ENCODE results near the gene DPP10.

The DPP10 gene

DNA sequence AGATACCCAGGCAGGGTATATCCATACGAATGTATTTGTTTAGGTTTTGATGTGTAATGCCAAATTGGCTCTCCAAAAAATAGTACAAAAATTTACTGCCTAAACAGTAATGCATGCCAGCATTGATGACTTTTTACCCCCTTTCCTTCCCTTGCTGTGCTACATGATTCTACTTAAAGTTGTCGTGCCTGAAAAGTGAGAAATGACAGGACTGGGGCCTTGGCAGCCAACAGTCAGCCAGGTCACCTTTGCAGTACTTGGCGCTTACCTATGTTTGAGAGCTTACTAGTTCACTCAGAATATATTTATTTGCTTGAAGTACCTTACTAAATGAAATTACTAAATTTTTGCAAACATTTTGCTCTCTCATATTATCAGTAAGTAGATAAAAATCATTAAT is 1329.1 kb downstream of the DPP10 start:
- no CpG with 5 or more reads among the region's 3 CpGs for WGBS (ENCODE audit: insufficient coverage, insufficient read length)

DNA sequence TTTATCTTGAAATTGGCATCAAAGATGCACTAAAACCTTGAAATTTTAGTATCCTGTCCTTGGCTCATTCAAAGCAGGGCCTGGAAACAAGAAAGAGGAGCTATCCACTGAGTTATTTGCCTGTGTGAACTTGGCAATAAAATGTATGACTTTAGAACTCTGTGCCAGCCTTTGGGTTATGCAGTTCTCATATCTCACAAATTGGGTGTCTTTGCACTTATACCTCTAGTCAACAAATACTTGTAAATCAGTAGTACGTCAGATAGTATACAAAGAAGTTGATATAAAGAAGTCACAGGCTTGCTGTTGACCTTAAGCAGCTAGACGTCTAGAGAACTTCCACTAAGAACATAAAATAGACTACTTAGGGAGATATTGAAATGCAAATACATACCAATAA is 1331.9 kb downstream of the DPP10 start:
- Histone ChIP-seq H3K27ac (ENCODE audit: low read length) (no peak overlapping the region), H3K9me3 (ENCODE audit: control insufficient read depth, insufficient read depth, low read length) (no peaks in the 10 kb centered on the region), H3K36me3 (ENCODE audit: control insufficient read depth, insufficient read depth, low read length) (no peaks in the 10 kb centered on the region), H3K4me1 (ENCODE audit: control insufficient read depth, insufficient read depth, low read length) (no peaks in the 10 kb centered on the region), H3K4me3 (ENCODE audit: low read length) (no peak overlapping the region), H3K27me3 (ENCODE audit: control insufficient read depth, insufficient read depth, low read length) (no peaks in the 10 kb centered on the region)
- no peak for DNase-seq (ENCODE audit: low read depth, low spot score)
- no CpG with 5 or more reads among the region's 2 CpGs for WGBS (ENCODE audit: insufficient coverage, insufficient read length)

More for the DNA sequence above, 1329.1 kb downstream of the DPP10 start:
- Histone ChIP-seq H3K4me1 (ENCODE audit: control insufficient read depth, insufficient read depth, low read length) (no peaks in the 10 kb centered on the region), H3K9me3 (ENCODE audit: control insufficient read depth, insufficient read depth, low read length) (no peaks in the 10 kb centered on the region), H3K27ac (ENCODE audit: low read length) (no peak overlapping the region), H3K36me3 (ENCODE audit: control insufficient read depth, insufficient read depth, low read length) (no peaks in the 10 kb centered on the region), H3K27me3 (ENCODE audit: control insufficient read depth, insufficient read depth, low read length) (no peaks in the 10 kb centered on the region), H3K4me3 (ENCODE audit: low read length) (no peak overlapping the region)
- no peak for DNase-seq (ENCODE audit: low read depth, low spot score)

DNA sequence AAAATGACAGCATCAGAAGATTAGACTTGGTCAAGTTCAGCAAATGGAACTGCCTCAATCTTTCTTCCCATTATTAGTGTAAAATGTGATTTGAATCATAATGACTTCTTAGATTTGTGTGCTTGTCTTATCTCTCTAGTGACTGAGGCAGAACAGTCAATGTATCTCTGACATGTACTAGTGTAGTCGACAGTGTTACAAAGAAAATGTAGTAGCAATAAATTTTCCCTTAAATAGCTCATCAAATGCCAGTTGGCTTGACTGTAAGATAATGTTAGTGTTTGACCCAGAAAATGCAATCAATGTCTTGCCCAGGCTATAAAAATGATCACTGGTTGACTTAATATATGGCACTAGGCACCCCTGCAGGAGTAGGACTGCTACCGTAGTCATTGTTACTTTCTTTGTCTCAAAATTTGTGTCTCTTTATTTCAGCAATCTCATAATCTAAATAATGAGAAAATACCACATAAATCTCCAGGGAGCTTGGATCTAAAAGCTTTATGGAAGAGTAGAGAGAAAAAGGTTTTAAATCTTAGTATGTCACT is 1336.7 kb downstream of the DPP10 start:
- no peaks in the 10 kb centered on the region for H3K27me3 ChIP-seq (ENCODE audit: control insufficient read depth, insufficient read depth, low read length)
- H3K27ac ChIP-seq (ENCODE audit: low read length) = no peak overlapping the region
- no peaks in the 10 kb centered on the region for H3K4me1 ChIP-seq (ENCODE audit: control insufficient read depth, insufficient read depth, low read length)
- WGBS (ENCODE audit: insufficient coverage, insufficient read length) = no CpG with 5 or more reads among the region's 2 CpGs
- DNase-seq (ENCODE audit: low read depth, low spot score) = no peak
- no peak overlapping the region for H3K4me3 ChIP-seq (ENCODE audit: low read length)
- no peaks in the 10 kb centered on the region for H3K9me3 ChIP-seq (ENCODE audit: control insufficient read depth, insufficient read depth, low read length)
- H3K36me3 ChIP-seq (ENCODE audit: control insufficient read depth, insufficient read depth, low read length) = no peaks in the 10 kb centered on the region

GRCh38 chr2:115782286-115782685 is 1339.8 kb downstream of the DPP10 start:
- DNase-seq (ENCODE audit: low read depth, low spot score) = no peak
- WGBS (ENCODE audit: insufficient coverage, insufficient read length) = no CpG with 5 or more reads among the region's 4 CpGs
- H3K4me1 ChIP-seq (ENCODE audit: control insufficient read depth, insufficient read depth, low read length) = no peaks in the 10 kb centered on the region

GRCh38 chr2:115796078-115796477 is 1353.6 kb downstream of the DPP10 start:
- Histone ChIP-seq H3K9me3 (ENCODE audit: control insufficient read depth, insufficient read depth, low read length) (no peaks in the 10 kb centered on the region), H3K4me3 (ENCODE audit: low read length) (no peak overlapping the region), H3K36me3 (ENCODE audit: control insufficient read depth, insufficient read depth, low read length) (no peaks in the 10 kb centered on the region), H3K27ac (ENCODE audit: low read length) (no peak overlapping the region), H3K27me3 (ENCODE audit: control insufficient read depth, insufficient read depth, low read length) (no peaks in the 10 kb centered on the region), H3K4me1 (ENCODE audit: control insufficient read depth, insufficient read depth, low read length) (no peaks in the 10 kb centered on the region)
- DNase-seq (ENCODE audit: low read depth, low spot score) = no peak
- WGBS (ENCODE audit: insufficient coverage, insufficient read length) = 100% methylated on average over 1 of the region's 3 CpGs

More at GRCh38 chr2:115782286-115782685, 1339.8 kb downstream of the DPP10 start:
- no peak overlapping the region for H3K4me3 ChIP-seq (ENCODE audit: low read length)
- H3K36me3 ChIP-seq (ENCODE audit: control insufficient read depth, insufficient read depth, low read length) = no peaks in the 10 kb centered on the region
- H3K27me3 ChIP-seq (ENCODE audit: control insufficient read depth, insufficient read depth, low read length) = no peaks in the 10 kb centered on the region
- H3K9me3 ChIP-seq (ENCODE audit: control insufficient read depth, insufficient read depth, low read length) = no peaks in the 10 kb centered on the region
- H3K27ac ChIP-seq (ENCODE audit: low read length) = no peak overlapping the region

DNA sequence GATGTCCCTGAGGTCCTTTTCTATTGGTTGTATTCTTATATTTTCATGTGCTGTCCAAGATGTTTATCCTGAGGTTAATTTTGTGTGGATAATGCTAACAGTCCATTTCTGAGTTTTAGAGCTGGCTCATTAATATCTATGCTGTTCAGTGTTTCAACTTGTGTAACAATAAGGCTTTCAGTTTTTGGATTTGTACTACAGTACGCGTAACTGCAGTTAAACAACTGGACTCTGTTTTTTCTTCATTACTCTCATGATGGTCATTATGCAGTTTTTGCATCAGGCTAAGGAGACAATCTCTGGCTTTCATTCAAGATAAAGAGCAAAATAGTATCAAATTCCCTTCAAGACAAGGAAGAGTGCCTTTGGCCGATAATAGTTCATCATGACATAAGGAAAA is 1364.8 kb downstream of the DPP10 start:
- H3K9me3 ChIP-seq (ENCODE audit: control insufficient read depth, insufficient read depth, low read length) = no peaks in the 10 kb centered on the region
- WGBS (ENCODE audit: insufficient coverage, insufficient read length) = no CpG with 5 or more reads among the region's 3 CpGs
- no peak for DNase-seq (ENCODE audit: low read depth, low spot score)

DNA sequence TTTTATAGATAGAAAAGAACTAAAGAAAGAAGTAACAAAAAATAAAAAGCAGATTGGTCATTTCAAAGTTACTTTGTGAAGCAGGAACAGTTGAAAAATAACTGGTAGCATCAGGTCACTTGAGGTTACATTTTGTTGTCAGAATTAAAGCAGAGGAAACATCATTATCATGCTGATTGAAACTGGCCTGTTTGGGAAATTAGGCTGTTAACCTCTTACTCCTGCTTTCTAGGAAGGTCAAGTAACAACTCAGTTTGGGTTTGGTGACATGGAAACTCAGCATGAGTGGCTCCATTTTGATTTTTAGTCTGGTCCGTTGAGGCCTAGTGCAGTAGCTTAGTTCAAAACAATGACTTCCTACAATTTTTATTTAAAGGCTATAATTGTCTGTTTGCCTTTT is 1383.5 kb downstream of the DPP10 start:
- Histone ChIP-seq H3K4me3 (ENCODE audit: low read length) (no peak overlapping the region), H3K27ac (ENCODE audit: low read length) (no peak overlapping the region), H3K4me1 (ENCODE audit: control insufficient read depth, insufficient read depth, low read length) (no peaks in the 10 kb centered on the region), H3K9me3 (ENCODE audit: control insufficient read depth, insufficient read depth, low read length) (no peaks in the 10 kb centered on the region), H3K36me3 (ENCODE audit: control insufficient read depth, insufficient read depth, low read length) (no peaks in the 10 kb centered on the region), H3K27me3 (ENCODE audit: control insufficient read depth, insufficient read depth, low read length) (no peaks in the 10 kb centered on the region)
- DNase-seq (ENCODE audit: low read depth, low spot score) = no peak
- no CpG with 5 or more reads among the region's 1 CpG for whole genome bisulfite sequencing (ENCODE audit: insufficient coverage, insufficient read length)

More for the DNA sequence above, 1364.8 kb downstream of the DPP10 start:
- Histone ChIP-seq H3K36me3 (ENCODE audit: control insufficient read depth, insufficient read depth, low read length) (no peaks in the 10 kb centered on the region), H3K4me3 (ENCODE audit: low read length) (no peak overlapping the region), H3K27ac (ENCODE audit: low read length) (no peak overlapping the region), H3K27me3 (ENCODE audit: control insufficient read depth, insufficient read depth, low read length) (no peaks in the 10 kb centered on the region), H3K4me1 (ENCODE audit: control insufficient read depth, insufficient read depth, low read length) (no peaks in the 10 kb centered on the region)

GRCh38 chr2:115833196-115833595 is 1390.8 kb downstream of the DPP10 start:
- H3K4me1 ChIP-seq (ENCODE audit: control insufficient read depth, insufficient read depth, low read length) = no peaks in the 10 kb centered on the region
- WGBS (ENCODE audit: insufficient coverage, insufficient read length) = no CpG with 5 or more reads among the region's 5 CpGs
- no peaks in the 10 kb centered on the region for H3K27me3 ChIP-seq (ENCODE audit: control insufficient read depth, insufficient read depth, low read length)
- DNase-seq (ENCODE audit: low read depth, low spot score) = no peak
- no peaks in the 10 kb centered on the region for H3K9me3 ChIP-seq (ENCODE audit: control insufficient read depth, insufficient read depth, low read length)
- H3K36me3 ChIP-seq (ENCODE audit: control insufficient read depth, insufficient read depth, low read length) = no peaks in the 10 kb centered on the region
- no peak overlapping the region for H3K27ac ChIP-seq (ENCODE audit: low read length)
- H3K4me3 ChIP-seq (ENCODE audit: low read length) = no peak overlapping the region

DNA sequence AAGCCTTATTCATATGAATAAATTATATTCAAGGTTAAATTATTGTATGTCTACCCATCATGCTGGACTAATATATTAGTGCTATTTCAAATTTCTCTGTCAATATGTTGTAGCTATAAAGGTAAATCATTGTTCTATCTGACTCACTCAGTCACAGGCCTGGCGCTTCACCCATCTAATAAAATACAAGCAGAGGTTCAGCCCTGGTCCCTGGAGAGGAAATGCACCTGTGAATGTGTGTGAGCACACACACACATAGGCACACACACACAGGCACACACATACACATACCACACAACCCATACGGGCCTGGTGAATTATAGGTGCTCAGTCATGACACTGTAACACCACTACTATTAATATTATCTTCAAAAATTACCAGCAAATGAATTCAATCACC is 1396.1 kb downstream of the DPP10 start:
- no peak overlapping the region for H3K4me3 ChIP-seq (ENCODE audit: low read length)
- no CpG with 5 or more reads among the region's 2 CpGs for WGBS (ENCODE audit: insufficient coverage, insufficient read length)
- no peaks in the 10 kb centered on the region for H3K9me3 ChIP-seq (ENCODE audit: control insufficient read depth, insufficient read depth, low read length)
- no peaks in the 10 kb centered on the region for H3K4me1 ChIP-seq (ENCODE audit: control insufficient read depth, insufficient read depth, low read length)
- H3K27ac ChIP-seq (ENCODE audit: low read length) = no peak overlapping the region
- DNase-seq (ENCODE audit: low read depth, low spot score) = no peak
- no peaks in the 10 kb centered on the region for H3K27me3 ChIP-seq (ENCODE audit: control insufficient read depth, insufficient read depth, low read length)
- H3K36me3 ChIP-seq (ENCODE audit: control insufficient read depth, insufficient read depth, low read length) = no peaks in the 10 kb centered on the region

DNA sequence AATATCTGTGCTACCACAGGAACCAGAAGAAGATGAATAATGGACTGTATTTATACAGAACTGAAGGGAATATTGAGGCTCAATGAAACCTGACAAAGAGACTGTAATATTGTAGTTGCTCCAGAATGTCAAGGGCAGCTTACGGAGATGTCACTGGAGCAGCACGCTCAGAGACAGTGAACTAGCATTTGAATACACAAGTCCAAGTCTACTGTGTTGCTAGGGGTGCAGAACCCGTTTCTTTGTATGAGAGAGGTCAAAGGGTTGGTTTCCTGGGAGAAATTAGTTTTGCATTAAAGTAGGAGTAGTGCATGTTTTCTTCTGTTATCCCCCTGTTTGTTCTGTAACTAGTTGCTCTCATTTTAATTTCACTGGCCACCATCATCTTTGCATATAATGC is 1399.9 kb downstream of the DPP10 start:
- no CpG with 5 or more reads among the region's 3 CpGs for WGBS (ENCODE audit: insufficient coverage, insufficient read length)
- no peaks in the 10 kb centered on the region for H3K27me3 ChIP-seq (ENCODE audit: control insufficient read depth, insufficient read depth, low read length)
- no peaks in the 10 kb centered on the region for H3K9me3 ChIP-seq (ENCODE audit: control insufficient read depth, insufficient read depth, low read length)
- no peak overlapping the region for H3K27ac ChIP-seq (ENCODE audit: low read length)
- no peaks in the 10 kb centered on the region for H3K36me3 ChIP-seq (ENCODE audit: control insufficient read depth, insufficient read depth, low read length)
- no peaks in the 10 kb centered on the region for H3K4me1 ChIP-seq (ENCODE audit: control insufficient read depth, insufficient read depth, low read length)
- H3K4me3 ChIP-seq (ENCODE audit: low read length) = no peak overlapping the region
- DNase-seq (ENCODE audit: low read depth, low spot score) = no peak

DNA sequence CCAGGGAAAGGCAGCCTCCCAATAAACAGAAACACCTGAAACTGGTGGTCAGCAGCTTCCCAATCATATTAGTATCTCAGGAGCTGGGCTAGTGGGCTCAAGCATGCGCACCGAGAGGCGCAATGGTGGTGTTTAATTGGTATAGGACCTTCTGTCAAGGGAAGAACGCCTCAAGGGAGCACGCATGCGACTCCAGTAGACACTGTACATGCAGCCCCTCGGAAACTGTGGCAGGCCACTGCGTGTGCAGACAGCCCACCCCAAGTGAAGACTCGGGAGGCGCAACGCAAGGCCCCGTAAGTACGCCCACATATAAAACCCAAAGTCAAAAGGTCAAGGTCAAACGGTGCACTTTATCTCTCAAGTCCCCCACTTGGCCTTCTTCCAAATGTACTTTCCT is 1405.8 kb downstream of the DPP10 start:
- no peaks in the 10 kb centered on the region for H3K36me3 ChIP-seq (ENCODE audit: control insufficient read depth, insufficient read depth, low read length)
- no peaks in the 10 kb centered on the region for H3K27me3 ChIP-seq (ENCODE audit: control insufficient read depth, insufficient read depth, low read length)
- H3K4me1 ChIP-seq (ENCODE audit: control insufficient read depth, insufficient read depth, low read length) = no peaks in the 10 kb centered on the region
- H3K4me3 ChIP-seq (ENCODE audit: low read length) = no peak overlapping the region
- H3K27ac ChIP-seq (ENCODE audit: low read length) = no peak overlapping the region
- H3K9me3 ChIP-seq (ENCODE audit: control insufficient read depth, insufficient read depth, low read length) = no peaks in the 10 kb centered on the region
- no CpG with 5 or more reads among the region's 14 CpGs for WGBS (ENCODE audit: insufficient coverage, insufficient read length)
- DNase-seq (ENCODE audit: low read depth, low spot score) = no peak

Data from iPS DF 6.9 (cell line).